OCI-LY3 (cell line): Measurements from ENCODE around the gene MCF2L2.

Source experiments
- H2AFZ ChIP-seq: fragments of 200-600, 300-600 bp; shearing (Covaris generic); 2 replicates; pipeline ENCODE4 v1.6.0; 2014; ENCODE audit warnings: antibody characterized with exemption, low read depth, low read length
- H3K27ac ChIP-seq: fragments of 200-600, 300-600 bp; sonication (generic); 2 replicates; pipeline ENCODE4 v1.5.1; 2014; ENCODE audit warnings: mild to moderate bottlenecking, low read length, moderate library complexity, mixed read lengths
- H3K27me3 ChIP-seq: fragments of 200-600, 300-600 bp; sonication (generic); 2 replicates; pipeline ENCODE4 v1.6.1; 2014; ENCODE audit warnings: low read depth, low read length, mixed read lengths
- H3K36me3 ChIP-seq: fragments of 200-600, 300-600 bp; sonication (generic); replicated peaks from 2 replicates; pipeline ENCODE3; 2014; ENCODE audit warnings: low read depth, low read length, mixed read lengths
- H3K4me1 ChIP-seq: fragments of 300-600, 200-600 bp; sonication (generic); 2 replicates; pipeline ENCODE4 v1.6.1; 2014; ENCODE audit warnings: low read length, mixed read lengths
- H3K4me2 ChIP-seq: fragments of 200-600, 300-600 bp; sonication (generic); 2 replicates; pipeline ENCODE4 v1.6.1; 2014; ENCODE audit warnings: low read length, mixed read lengths
- H3K4me3 ChIP-seq: fragments of 300-600, 200-600 bp; sonication (generic); 2 replicates; pipeline ENCODE4 v1.5.1; 2014; ENCODE audit warnings: antibody characterized with exemption, mild to moderate bottlenecking, low read length, moderate library complexity
- H3K79me2 ChIP-seq: fragments of 300-600, 200-600 bp; shearing (Covaris generic); 2 replicates; pipeline ENCODE4 v1.6.1; 2014; ENCODE audit warnings: mild to moderate bottlenecking, low read length, mixed read lengths
- H3K9ac ChIP-seq: fragments of 300-600, 200-600 bp; shearing (Covaris generic); 2 replicates; pipeline ENCODE4 v1.6.0; 2014; ENCODE audit warnings: mild to moderate bottlenecking, low read length, moderate library complexity
- H3K9me3 ChIP-seq: fragments of 200-600, 300-600 bp; shearing (Covaris generic); 2 replicates; pipeline ENCODE4 v1.6.1; 2014; ENCODE audit warnings: low read length, mixed read lengths; ENCODE audit not compliant: insufficient read depth
- H4K20me1 ChIP-seq: fragments of 200-600, 300-600 bp; sonication (generic); 2 replicates; pipeline ENCODE4 v1.6.1; 2016; ENCODE audit warnings: low read length, mixed read lengths; ENCODE audit not compliant: insufficient read depth
- CTCF ChIP-seq: fragments of 200-600, 300-600 bp; sonication (generic); IDR thresholded peaks from 2 replicates; pipeline ENCODE4 v1.5.1; 2014; ENCODE audit warnings: antibody characterized with exemption, low read length, low read depth
- EZH2phosphoT487 ChIP-seq: fragments of 200-600 bp; shearing (Covaris generic); IDR thresholded peaks from 2 replicates; pipeline ENCODE4 v1.6.1; 2018; ENCODE audit warnings: antibody characterized with exemption, mixed run types, low read depth

MCF2L2 gene

GRCh38 chr3:183153210-183153950, 275.0 kb downstream of the MCF2L2 start:
- Histone ChIP-seq H4K20me1 (peaks cover 56% of the 10 kb centered on the region), H3K79me2 (no peaks in the 10 kb centered on the region), H3K36me3 (no peaks in the 10 kb centered on the region), H3K4me2 (no peak overlapping the region), H3K27me3 (peaks cover 84% of the 10 kb centered on the region), H3K4me1 (peaks cover 11% of the 10 kb centered on the region), H3K9me3 (no peaks in the 10 kb centered on the region), H3K27ac (no peak overlapping the region), H3K9ac (no peak overlapping the region), H3K4me3 (no peak overlapping the region), H2AFZ (no peak overlapping the region)
- no peak for TF ChIP-seq EZH2phosphoT487
- no peak for TF ChIP-seq CTCF

GRCh38 chr3:183151821-183152351, 276.5 kb downstream of the MCF2L2 start:
- H3K4me2 ChIP-seq = no peak overlapping the region
- 0 out of 2 replicates have a peak, but pooled peaks cover 4% of the 10 kb centered on the region for H3K4me1 ChIP-seq
- no peak overlapping the region for H2AFZ ChIP-seq
- no peak overlapping the region for H3K9ac ChIP-seq
- peaks cover 42% of the 10 kb centered on the region for H4K20me1 ChIP-seq
- H3K4me3 ChIP-seq = no peak overlapping the region
- no peaks in the 10 kb centered on the region for H3K9me3 ChIP-seq
- H3K27ac ChIP-seq = no peak overlapping the region
- H3K27me3 ChIP-seq = peaks cover 83% of the 10 kb centered on the region
- no peak for TF ChIP-seq EZH2phosphoT487
- no peak for TF ChIP-seq CTCF
- H3K36me3 ChIP-seq = no peaks in the 10 kb centered on the region
- no peaks in the 10 kb centered on the region for H3K79me2 ChIP-seq

GRCh38 chr3:183151086-183151485, 277.3 kb downstream of the MCF2L2 start:
- H2AFZ ChIP-seq = no peak overlapping the region
- H3K9ac ChIP-seq = no peak overlapping the region
- H3K4me2 ChIP-seq = no peak overlapping the region
- H3K79me2 ChIP-seq = no peaks in the 10 kb centered on the region
- H3K27me3 ChIP-seq = peaks cover 77% of the 10 kb centered on the region
- no peaks in the 10 kb centered on the region for H3K36me3 ChIP-seq
- 0 out of 2 replicates have a peak, but pooled peaks cover 4% of the 10 kb centered on the region for H3K4me1 ChIP-seq
- no peak overlapping the region for H3K27ac ChIP-seq
- H4K20me1 ChIP-seq = peaks cover 38% of the 10 kb centered on the region
- no peaks in the 10 kb centered on the region for H3K9me3 ChIP-seq
- TF ChIP-seq EZH2phosphoT487 = no peak
- no peak for TF ChIP-seq CTCF
- no peak overlapping the region for H3K4me3 ChIP-seq

GRCh38 chr3:183149915-183150750, 278.3 kb downstream of the MCF2L2 start:
- no peaks in the 10 kb centered on the region for H3K36me3 ChIP-seq
- no peak overlapping the region for H3K4me2 ChIP-seq
- peaks cover 77% of the 10 kb centered on the region for H3K27me3 ChIP-seq
- TF ChIP-seq CTCF = no peak
- no peak for TF ChIP-seq EZH2phosphoT487
- no peaks in the 10 kb centered on the region for H3K9me3 ChIP-seq
- 0 out of 2 replicates have a peak, but pooled peaks cover 4% of the 10 kb centered on the region for H3K4me1 ChIP-seq
- no peak overlapping the region for H3K9ac ChIP-seq
- H3K79me2 ChIP-seq = no peaks in the 10 kb centered on the region
- H3K27ac ChIP-seq = no peak overlapping the region
- peaks cover 30% of the 10 kb centered on the region for H4K20me1 ChIP-seq
- H3K4me3 ChIP-seq = no peak overlapping the region
- no peak overlapping the region for H2AFZ ChIP-seq
